Spinal cord (tissue), 4 donors: ENCODE measurements around the gene ALDH3B1. TPM values are rescaled to one million over a fixed set of nuclear protein-coding genes. Genes with fewer than 3 reads are reported as not detected.

Experiments
- polyA plus RNA-seq, 2 donors: library from polyadenylated mRNA; unstranded; fragments of 120-200 nt; gene quantifications; one replicate each; pipeline ENCODE4 v1.2.1, GENCODE V29; 2013; ENCODE audit not compliant: insufficient read length in 2 of 2
- small RNA-seq: library from RNA; depleted of rRNA; stranded (forward); fragments of <200 nt; gene quantifications from one replicate; pipeline ENCODE3, GENCODE V24; 2014; ENCODE audit warnings: low replicate concordance
- total RNA-seq, 2 donors: library from RNA; depleted of rRNA in 1 of 2; stranded (reverse); fragments of 120-200 nt in 1 of 2; fragments of >200 nt in 1 of 2; gene quantifications; one replicate each; pipeline versions ENCODE4 v1.2.3 to v1.2.4, GENCODE V29; 2013 to 2014

ALDH3B1 gene
- total and polyA plus RNA-seq, 4 donors: 2.9 to 4.8 (median 3.9) TPM

Small RNA genes lying within 50 kb of the gene (small RNA-seq; reads per million reads assigned to genes)
- gene MIR6753: not detected

Other genes starting within 250 kb of the ALDH3B1 start
- gene UNC93B1, start 6.2 kb upstream of the ALDH3B1 start, total RNA-seq: 10 to 100 TPM; 11.3 to 14.8 TPM
- 10 to 100 TPM; 12.4 TPM for gene UNC93B1, start 6.2 kb upstream of the ALDH3B1 start, polyA plus RNA-seq
- gene NDUFS8, start 20.4 kb downstream of the ALDH3B1 start, total RNA-seq: 100 to 1,000 TPM in 1 of 2 donors, 10 to 100 TPM in 1; 75.0 to 203 TPM
- 100 to 1,000 TPM; 148 to 157 TPM for gene NDUFS8, start 20.4 kb downstream of the ALDH3B1 start, polyA plus RNA-seq
- gene TCIRG1, start 28.7 kb downstream of the ALDH3B1 start, total RNA-seq: 10 to 100 TPM in 1 of 2 donors, 1 to 10 TPM in 1; 9.1 to 33.5 TPM
- gene TCIRG1, start 28.7 kb downstream of the ALDH3B1 start, polyA plus RNA-seq: 10 to 100 TPM; 15.3 to 19.9 TPM
- 10 to 100 TPM; 58.5 to 75.2 TPM for gene CHKA, start 111.1 kb downstream of the ALDH3B1 start, total RNA-seq
- gene CHKA, start 111.1 kb downstream of the ALDH3B1 start, polyA plus RNA-seq: 100 to 1,000 TPM in 1 of 2 donors, 10 to 100 TPM in 1; 78.9 to 112 TPM
- 10 to 100 TPM; 62.8 to 68.4 TPM for gene KMT5B, start 203.0 kb downstream of the ALDH3B1 start, total RNA-seq
- 10 to 100 TPM; 61.7 to 69.5 TPM for gene KMT5B, start 203.0 kb downstream of the ALDH3B1 start, polyA plus RNA-seq